ENCODE data around the gene ARHGAP6. TPM values are rescaled to one million over a fixed set of nuclear protein-coding genes. Genes with fewer than 3 reads are reported as not detected.

ARHGAP6 gene
- total RNA-seq, 1 experiment from 2014 or later = 0.10 TPM

DNA sequence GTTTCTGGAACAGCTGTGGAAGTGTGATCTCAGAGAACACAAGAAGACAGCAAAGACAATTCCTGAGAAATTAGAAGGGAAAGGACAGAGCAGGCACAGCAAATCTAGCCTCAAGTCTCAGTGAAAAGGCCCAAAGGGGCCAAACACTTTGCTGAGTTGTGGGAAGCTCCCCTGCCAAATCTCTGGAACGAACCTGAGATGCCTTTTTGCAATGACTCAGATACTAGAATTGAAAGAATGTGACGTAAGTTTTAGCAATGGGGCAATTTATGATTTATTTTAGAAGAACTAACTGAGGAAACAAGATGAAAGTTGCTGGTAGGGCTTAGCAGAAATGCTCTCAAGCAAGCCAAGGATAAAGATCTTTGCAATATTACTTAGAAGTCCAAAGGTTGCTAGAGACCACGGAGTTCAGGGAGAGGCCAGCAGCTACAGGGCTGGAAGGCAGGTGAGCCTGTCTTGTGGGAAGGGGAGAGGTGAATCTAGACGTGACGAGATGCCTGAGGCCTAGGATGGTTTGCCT, 279.7 kb downstream of the ARHGAP6 start:
- ChIA-PET POLR2A (no interaction called here), RAD21 (ENCODE audit: low non-redundant PET in 1 of 2, low total read pairs in 2 of 2, uncharacterized antibody in 2 of 2, unreplicated experiment in 2 of 2) (no interaction called here), CTCF (no interaction called here)
- BruUV-seq (replicated peaks) = no TSS peak
- Histone ChIP-seq H3K4me2 (ENCODE audit: low read length) (no peak overlapping the region), H3K4me3 (replicated peaks in 1 of 2; ENCODE audit: low read depth in 1 of 2, low read length in 2 of 2) (no peak overlapping the region), H2AFZ (ENCODE audit: low read depth, low read length, poor library complexity, severe bottlenecking) (no peak overlapping the region), H3K27me3 (ENCODE audit: insufficient read depth, low read length) (no peaks in the 10 kb centered on the region), H3K36me3 (ENCODE audit: control insufficient read depth in 1 of 2, insufficient read depth in 2 of 2, low read length in 2 of 2) (no peaks in the 10 kb centered on the region), H4K20me1 (ENCODE audit: insufficient read depth) (no peaks in the 10 kb centered on the region), H3K27ac (ENCODE audit: low read depth, low read length) (no peak overlapping the region), H3K9me3 (ENCODE audit: control insufficient read depth in 1 of 2, insufficient read depth in 1 of 2, low read depth in 1 of 2, low read length in 2 of 2) (no peaks in the 10 kb centered on the region), H3K9me2 (ENCODE audit: insufficient read depth) (no peaks in the 10 kb centered on the region), H3K9ac (ENCODE audit: low read length) (no peak overlapping the region), H3K79me2 (ENCODE audit: insufficient read depth, low read length) (no peaks in the 10 kb centered on the region), H3K4me1 (ENCODE audit: control insufficient read depth in 1 of 2, insufficient read depth in 2 of 2, low read length in 2 of 2) (no peaks in the 10 kb centered on the region)
- intact Hi-C loops (cut with micrococcal nuclease) = no loop called here
- no peak for DNase-seq (ENCODE audit: low read depth, low spot score)
- TF ChIP-seq, protein P1, sequence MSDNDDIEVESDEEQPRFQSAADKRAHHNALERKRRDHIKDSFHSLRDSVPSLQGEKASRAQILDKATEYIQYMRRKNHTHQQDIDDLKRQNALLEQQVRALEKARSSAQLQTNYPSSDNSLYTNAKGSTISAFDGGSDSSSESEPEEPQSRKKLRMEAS (IDR thresholded peaks at IDR 0.05) = no peak
- TF ChIP-seq JUND (IDR thresholded peaks at IDR 0.05) (no peak), EZH2 (IDR thresholded peaks at IDR 0.05) (no peak), RAD21 (IDR thresholded peaks at IDR 0.05; ENCODE audit: low read depth) (no peak), POLR2AphosphoS5 (IDR thresholded peaks at IDR 0.05; ENCODE audit: low read depth, low read length) (no peak), FOSL1 (IDR thresholded peaks at IDR 0.05; ENCODE audit: low read depth) (no peak), ELF1 (IDR thresholded peaks at IDR 0.05; ENCODE audit: borderline replicate concordance, low read depth) (no peak), POLR2A (IDR thresholded peaks at IDR 0.05; ENCODE audit: borderline replicate concordance, extremely low read depth, insufficient read depth, insufficient read length) (no peak), SP1 (IDR thresholded peaks at IDR 0.05; ENCODE audit: low read depth) (no peak), SRF (IDR thresholded peaks at IDR 0.05; ENCODE audit: low read depth) (no peak), ZNF274 (IDR thresholded peaks at IDR 0.05; ENCODE audit: low read depth, low read length) (no peak), CEBPB (IDR thresholded peaks at IDR 0.05; ENCODE audit: low read depth) (no peak), TCF7L2 (IDR thresholded peaks at IDR 0.05; ENCODE audit: borderline replicate concordance, extremely low read depth, insufficient read depth, insufficient read length) (no peak), CTCF (IDR thresholded peaks at IDR 0.05 in 2 of 3, conservative IDR thresholded peaks at IDR 0.05 in 1 of 3; ENCODE audit: borderline replicate concordance in 1 of 3, insufficient read depth in 1 of 3, low read depth in 2 of 3, low read length in 2 of 3) (no peak), CBX3 (IDR thresholded peaks at IDR 0.05; ENCODE audit: low read depth) (no peak), ZFX (IDR thresholded peaks at IDR 0.05) (no peak), EZH2phosphoT487 (IDR thresholded peaks at IDR 0.05; ENCODE audit: borderline replicate concordance) (no peak), EGR1 (IDR thresholded peaks at IDR 0.05; ENCODE audit: low read depth) (no peak)
- TF ChIP-seq, protein P2, sequence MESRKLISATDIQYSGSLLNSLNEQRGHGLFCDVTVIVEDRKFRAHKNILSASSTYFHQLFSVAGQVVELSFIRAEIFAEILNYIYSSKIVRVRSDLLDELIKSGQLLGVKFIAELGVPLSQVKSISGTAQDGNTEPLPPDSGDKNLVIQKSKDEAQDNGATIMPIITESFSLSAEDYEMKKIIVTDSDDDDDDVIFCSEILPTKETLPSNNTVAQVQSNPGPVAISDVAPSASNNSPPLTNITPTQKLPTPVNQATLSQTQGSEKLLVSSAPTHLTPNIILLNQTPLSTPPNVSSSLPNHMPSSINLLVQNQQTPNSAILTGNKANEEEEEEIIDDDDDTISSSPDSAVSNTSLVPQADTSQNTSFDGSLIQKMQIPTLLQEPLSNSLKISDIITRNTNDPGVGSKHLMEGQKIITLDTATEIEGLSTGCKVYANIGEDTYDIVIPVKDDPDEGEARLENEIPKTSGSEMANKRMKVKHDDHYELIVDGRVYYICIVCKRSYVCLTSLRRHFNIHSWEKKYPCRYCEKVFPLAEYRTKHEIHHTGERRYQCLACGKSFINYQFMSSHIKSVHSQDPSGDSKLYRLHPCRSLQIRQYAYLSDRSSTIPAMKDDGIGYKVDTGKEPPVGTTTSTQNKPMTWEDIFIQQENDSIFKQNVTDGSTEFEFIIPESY (IDR thresholded peaks at IDR 0.05; ENCODE audit: extremely low read depth, insufficient replicate concordance, low read length) = no peak
- no peak for ATAC-seq

Data from HCT116 (cell line).